ENCODE data around the gene DPEP1.

Gene DPEP1

GRCh38 chr16:89616623-89617022, 3.2 kb downstream of the DPEP1 start:
- H3K9ac ChIP-seq = no peak overlapping the region
- H3K27me3 ChIP-seq (ENCODE audit: control insufficient read depth, insufficient read depth, low read length) = no peaks in the 10 kb centered on the region
- TF ChIP-seq CTCF (IDR thresholded peaks at IDR 0.05) = no peak
- no peak overlapping the region for H2AFZ ChIP-seq
- no peaks in the 10 kb centered on the region for H3K79me2 ChIP-seq
- H3K9me3 ChIP-seq (ENCODE audit: control insufficient read depth, low read length) = no peaks in the 10 kb centered on the region
- no peak overlapping the region for H3K4me3 ChIP-seq (ENCODE audit: low read depth, low read length)
- H3K4me2 ChIP-seq (ENCODE audit: low read length) = no peak overlapping the region
- no peaks in the 10 kb centered on the region for H3K36me3 ChIP-seq (ENCODE audit: control insufficient read depth, insufficient read depth, low read length)
- peak overlapping the region; percentile 36 for H3K27ac ChIP-seq
- no peaks in the 10 kb centered on the region for H3K4me1 ChIP-seq

DNA sequence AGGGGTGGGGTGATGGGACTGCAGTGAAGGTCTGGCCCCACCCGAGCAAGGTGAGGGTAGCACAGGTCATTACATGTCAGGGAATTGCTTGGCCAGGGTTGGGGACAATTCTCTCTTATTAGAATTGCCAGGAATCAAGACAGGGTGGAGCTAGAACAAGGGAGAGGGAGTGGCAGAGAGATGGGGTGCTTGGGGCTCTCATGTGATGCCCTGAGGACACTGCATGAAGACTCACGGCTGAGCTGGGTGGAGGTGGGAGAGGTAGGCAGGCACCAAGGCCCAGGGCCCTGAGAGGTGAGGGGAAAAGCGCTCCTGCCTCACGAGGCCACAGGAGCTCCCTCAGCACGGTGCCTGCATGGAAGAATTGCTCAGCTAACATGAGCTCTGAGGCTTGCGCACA, 3.6 kb downstream of the DPEP1 start:
- peak overlapping the region; percentile 36 for H3K27ac ChIP-seq
- no peaks in the 10 kb centered on the region for H3K4me1 ChIP-seq
- no peak overlapping the region for H3K9ac ChIP-seq
- H3K9me3 ChIP-seq (ENCODE audit: control insufficient read depth, low read length) = no peaks in the 10 kb centered on the region
- no peak for TF ChIP-seq CTCF (IDR thresholded peaks at IDR 0.05)
- no peak overlapping the region for H2AFZ ChIP-seq
- H3K79me2 ChIP-seq = no peaks in the 10 kb centered on the region
- no peak overlapping the region for H3K4me2 ChIP-seq (ENCODE audit: low read length)
- no peaks in the 10 kb centered on the region for H3K36me3 ChIP-seq (ENCODE audit: control insufficient read depth, insufficient read depth, low read length)
- H3K27me3 ChIP-seq (ENCODE audit: control insufficient read depth, insufficient read depth, low read length) = no peaks in the 10 kb centered on the region
- H3K4me3 ChIP-seq (ENCODE audit: low read depth, low read length) = no peak overlapping the region

GRCh38 chr16:89618109-89618998, 4.9 kb downstream of the DPEP1 start:
- TF ChIP-seq CTCF (IDR thresholded peaks at IDR 0.05) = no peak
- Histone ChIP-seq H3K4me2 (ENCODE audit: low read length) (no peak overlapping the region), H3K27ac (no peak overlapping the region), H3K36me3 (ENCODE audit: control insufficient read depth, insufficient read depth, low read length) (no peaks in the 10 kb centered on the region), H3K79me2 (no peaks in the 10 kb centered on the region), H3K9ac (no peak overlapping the region), H3K4me3 (ENCODE audit: low read depth, low read length) (no peak overlapping the region), H3K9me3 (ENCODE audit: control insufficient read depth, low read length) (no peaks in the 10 kb centered on the region), H3K27me3 (ENCODE audit: control insufficient read depth, insufficient read depth, low read length) (no peaks in the 10 kb centered on the region), H3K4me1 (no peaks in the 10 kb centered on the region), H2AFZ (no peak overlapping the region)

GRCh38 chr16:89619840-89620239, 6.4 kb downstream of the DPEP1 start:
- no peak for TF ChIP-seq CTCF (IDR thresholded peaks at IDR 0.05)
- H3K4me2 ChIP-seq (ENCODE audit: low read length) = no peak overlapping the region
- H3K9me3 ChIP-seq (ENCODE audit: control insufficient read depth, low read length) = no peaks in the 10 kb centered on the region
- H3K36me3 ChIP-seq (ENCODE audit: control insufficient read depth, insufficient read depth, low read length) = no peaks in the 10 kb centered on the region
- H3K79me2 ChIP-seq = no peaks in the 10 kb centered on the region
- H3K4me3 ChIP-seq (ENCODE audit: low read depth, low read length) = no peak overlapping the region
- no peaks in the 10 kb centered on the region for H3K27me3 ChIP-seq (ENCODE audit: control insufficient read depth, insufficient read depth, low read length)
- H2AFZ ChIP-seq = no peak overlapping the region
- H3K9ac ChIP-seq = no peak overlapping the region
- H3K27ac ChIP-seq = no peak overlapping the region
- no peaks in the 10 kb centered on the region for H3K4me1 ChIP-seq

DNA sequence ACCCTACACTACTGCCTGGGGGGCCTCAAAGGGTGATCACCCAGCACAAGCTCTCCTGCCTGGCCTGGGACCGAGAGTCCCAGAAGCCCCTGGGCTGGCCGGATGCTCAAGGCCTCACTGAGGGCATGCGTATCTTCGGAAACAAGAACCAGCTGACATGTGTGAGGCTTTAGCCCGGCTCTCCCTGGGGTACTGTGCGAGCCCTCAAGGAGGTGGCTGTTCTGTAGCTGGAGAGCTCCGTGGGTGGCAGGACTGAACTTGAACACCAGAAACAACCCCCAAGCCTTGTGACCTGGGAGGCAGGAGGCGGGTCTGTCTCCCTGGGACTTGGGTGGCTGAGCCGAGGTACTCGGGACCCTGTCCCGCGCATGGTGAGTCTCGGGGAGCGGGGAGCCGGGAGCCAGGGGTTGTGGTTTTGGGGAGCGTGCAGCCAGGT, 7.0 kb downstream of the DPEP1 start:
- Histone ChIP-seq H3K4me2 (ENCODE audit: low read length) (no peak overlapping the region), H3K27ac (no peak overlapping the region)

More for the DNA sequence above, 7.0 kb downstream of the DPEP1 start:
- no peak overlapping the region for H3K4me3 ChIP-seq (ENCODE audit: low read depth, low read length)
- no peaks in the 10 kb centered on the region for H3K27me3 ChIP-seq (ENCODE audit: control insufficient read depth, insufficient read depth, low read length)
- no peak for TF ChIP-seq CTCF (IDR thresholded peaks at IDR 0.05)
- H2AFZ ChIP-seq = no peak overlapping the region
- H3K4me1 ChIP-seq = peaks cover 2% of the 10 kb centered on the region
- no peaks in the 10 kb centered on the region for H3K36me3 ChIP-seq (ENCODE audit: control insufficient read depth, insufficient read depth, low read length)
- no peaks in the 10 kb centered on the region for H3K79me2 ChIP-seq
- H3K9ac ChIP-seq = no peak overlapping the region
- H3K9me3 ChIP-seq (ENCODE audit: control insufficient read depth, low read length) = no peaks in the 10 kb centered on the region

Data from parathyroid adenoma (tissue), 2 donors.